T-helper 22 cell (primary cell): ENCODE results near the gene IL1RAPL1.
"Not testable (repeated sequence)": the region's sequence is repeated elsewhere in the genome, so short reads cannot be mapped to it uniquely, and the experiment has no call there.

Experiments
- DNase-seq: peaks from one replicate; pipeline ENCODE4 v3.0.0-alpha.2; 2020; ENCODE audit warnings: low read depth

The IL1RAPL1 gene

GRCh38 chrX:29275928-29276327 lies 688.7 kb downstream of the IL1RAPL1 start:
- no peak for DNase-seq

- no peak for DNase-seq
Observed at GRCh38 chrX:29281078-29281742, 694.0 kb downstream of the IL1RAPL1 start.

GRCh38 chrX:29285664-29286063 lies 698.4 kb downstream of the IL1RAPL1 start:
- DNase-seq, result no peak

- DNase-seq, result no peak
Observed at GRCh38 chrX:29295987-29296680, 708.9 kb downstream of the IL1RAPL1 start.

GRCh38 chrX:29297171-29297800 lies 710.0 kb downstream of the IL1RAPL1 start:
- no peak for DNase-seq

GRCh38 chrX:29299684-29300083 lies 712.4 kb downstream of the IL1RAPL1 start:
- no peak for DNase-seq

GRCh38 chrX:29308726-29309125 lies 721.5 kb downstream of the IL1RAPL1 start:
- DNase-seq, result no peak

GRCh38 chrX:29315931-29316330 lies 728.7 kb downstream of the IL1RAPL1 start:
- DNase-seq, result no peak

- no peak for DNase-seq
Observed at GRCh38 chrX:29318012-29318411, 730.8 kb downstream of the IL1RAPL1 start.

- not testable (repeated sequence) for DNase-seq
Observed at GRCh38 chrX:29332429-29332828, 745.2 kb downstream of the IL1RAPL1 start.

GRCh38 chrX:29333091-29333490 lies 745.8 kb downstream of the IL1RAPL1 start:
- DNase-seq, result not testable (repeated sequence)

GRCh38 chrX:29348288-29348687 lies 761.0 kb downstream of the IL1RAPL1 start:
- DNase-seq, result no peak

- DNase-seq, result no peak
Observed at GRCh38 chrX:29359276-29359675, 772.0 kb downstream of the IL1RAPL1 start.

GRCh38 chrX:29374765-29375164 lies 787.5 kb downstream of the IL1RAPL1 start:
- not testable (repeated sequence) for DNase-seq

GRCh38 chrX:29376584-29376983 lies 789.3 kb downstream of the IL1RAPL1 start:
- no peak for DNase-seq

GRCh38 chrX:29382811-29383210 lies 795.6 kb downstream of the IL1RAPL1 start:
- DNase-seq, result no peak

GRCh38 chrX:29388509-29388908 lies 801.3 kb downstream of the IL1RAPL1 start:
- DNase-seq, result no peak

GRCh38 chrX:29397506-29397905 lies 810.3 kb downstream of the IL1RAPL1 start:
- DNase-seq, result no peak

- DNase-seq, result no peak
Observed at GRCh38 chrX:29407357-29407756, 820.1 kb downstream of the IL1RAPL1 start.

- no peak for DNase-seq
Observed at GRCh38 chrX:29419774-29420553, 832.7 kb downstream of the IL1RAPL1 start.

- no peak for DNase-seq
Observed at GRCh38 chrX:29422034-29422433, 834.8 kb downstream of the IL1RAPL1 start.

- no peak for DNase-seq
Observed at GRCh38 chrX:29431895-29432294, 844.6 kb downstream of the IL1RAPL1 start.
